ENCODE data around the gene PPP2R1A.
A peak's percentile ranks its signal among the peaks of the same experiment; 100 is the strongest.
"Not testable (repeated sequence)": the region's sequence is repeated elsewhere in the genome, so short reads cannot be mapped to it uniquely, and the experiment has no call there.

The PPP2R1A gene

GRCh38 chr19:52188822-52189734, 774 bp upstream of the PPP2R1A start:
- peak in 1 of 2 experiments; percentile 81 for DNase-seq (ENCODE audit: low read depth in 1 of 2, low spot score in 1 of 2)
- TF ChIP-seq JUND (IDR thresholded peaks at IDR 0.05; ENCODE audit: low read depth): no peak
- in situ Hi-C loops (cut with HindIII; ENCODE audit: low pct_unique_long_range_greater_than_20kb, low sequenced_read_pairs): no loop called here

GRCh38 chr19:52190487-52191293, 838 bp downstream of the PPP2R1A start:
- DNase-seq (ENCODE audit: low read depth in 1 of 2, low spot score in 1 of 2): peak in 1 of 2 experiments; percentile 60
- in situ Hi-C loops (cut with HindIII; ENCODE audit: low pct_unique_long_range_greater_than_20kb, low sequenced_read_pairs): no loop called here
- TF ChIP-seq JUND (IDR thresholded peaks at IDR 0.05; ENCODE audit: low read depth): no peak

GRCh38 chr19:52191389-52191788, 1.5 kb downstream of the PPP2R1A start:
- no peak for DNase-seq (ENCODE audit: low read depth in 1 of 2, low spot score in 1 of 2)
- TF ChIP-seq JUND (IDR thresholded peaks at IDR 0.05; ENCODE audit: low read depth): no peak
- in situ Hi-C loops (cut with HindIII; ENCODE audit: low pct_unique_long_range_greater_than_20kb, low sequenced_read_pairs): no loop called here

GRCh38 chr19:52191951-52192350, 2.1 kb downstream of the PPP2R1A start:
- no peak for DNase-seq (ENCODE audit: low read depth in 1 of 2, low spot score in 1 of 2)
- in situ Hi-C loops (cut with HindIII; ENCODE audit: low pct_unique_long_range_greater_than_20kb, low sequenced_read_pairs): no loop called here
- TF ChIP-seq JUND (IDR thresholded peaks at IDR 0.05; ENCODE audit: low read depth): no peak

GRCh38 chr19:52196256-52196967, 6.6 kb downstream of the PPP2R1A start:
- in situ Hi-C loops (cut with HindIII; ENCODE audit: low pct_unique_long_range_greater_than_20kb, low sequenced_read_pairs): no loop called here
- TF ChIP-seq JUND (IDR thresholded peaks at IDR 0.05; ENCODE audit: low read depth): no peak
- no peak for DNase-seq (ENCODE audit: low read depth in 1 of 2, low spot score in 1 of 2)

GRCh38 chr19:52197964-52198363, 8.1 kb downstream of the PPP2R1A start:
- in situ Hi-C loops (cut with HindIII; ENCODE audit: low pct_unique_long_range_greater_than_20kb, low sequenced_read_pairs): no loop called here
- TF ChIP-seq JUND (IDR thresholded peaks at IDR 0.05; ENCODE audit: low read depth): no peak
- no peak for DNase-seq (ENCODE audit: low read depth in 1 of 2, low spot score in 1 of 2)

- no peak for TF ChIP-seq JUND (IDR thresholded peaks at IDR 0.05; ENCODE audit: low read depth)
- no peak for DNase-seq (ENCODE audit: low read depth in 1 of 2, low spot score in 1 of 2)
- in situ Hi-C loops (cut with HindIII; ENCODE audit: low pct_unique_long_range_greater_than_20kb, low sequenced_read_pairs): no loop called here
Measured at GRCh38 chr19:52198678-52199077, 8.8 kb downstream of the PPP2R1A start.

GRCh38 chr19:52200044-52200443, 10.2 kb downstream of the PPP2R1A start:
- no peak for DNase-seq (ENCODE audit: low read depth in 1 of 2, low spot score in 1 of 2)
- TF ChIP-seq JUND (IDR thresholded peaks at IDR 0.05; ENCODE audit: low read depth): no peak
- in situ Hi-C loops (cut with HindIII; ENCODE audit: low pct_unique_long_range_greater_than_20kb, low sequenced_read_pairs): no loop called here

GRCh38 chr19:52200755-52201391, 11.0 kb downstream of the PPP2R1A start:
- in situ Hi-C loops (cut with HindIII; ENCODE audit: low pct_unique_long_range_greater_than_20kb, low sequenced_read_pairs); DNase-seq (ENCODE audit: low read depth in 1 of 2, low spot score in 1 of 2): not testable (repeated sequence)

- in situ Hi-C loops (cut with HindIII; ENCODE audit: low pct_unique_long_range_greater_than_20kb, low sequenced_read_pairs): no loop called here
- TF ChIP-seq JUND (IDR thresholded peaks at IDR 0.05; ENCODE audit: low read depth): no peak
- DNase-seq (ENCODE audit: low read depth in 1 of 2, low spot score in 1 of 2): no peak
Measured at GRCh38 chr19:52206481-52206880, 16.6 kb downstream of the PPP2R1A start.

GRCh38 chr19:52211203-52211602, 21.4 kb downstream of the PPP2R1A start:
- no peak for DNase-seq (ENCODE audit: low read depth in 1 of 2, low spot score in 1 of 2)
- no peak for TF ChIP-seq JUND (IDR thresholded peaks at IDR 0.05; ENCODE audit: low read depth)
- in situ Hi-C loops (cut with HindIII; ENCODE audit: low pct_unique_long_range_greater_than_20kb, low sequenced_read_pairs): no loop called here

GRCh38 chr19:52211926-52212571, 22.2 kb downstream of the PPP2R1A start:
- in situ Hi-C loops (cut with HindIII; ENCODE audit: low pct_unique_long_range_greater_than_20kb, low sequenced_read_pairs): no loop called here
- TF ChIP-seq JUND (IDR thresholded peaks at IDR 0.05; ENCODE audit: low read depth): no peak
- DNase-seq (ENCODE audit: low read depth in 1 of 2, low spot score in 1 of 2): peak in 1 of 2 experiments; percentile 12
